Brain microvascular endothelial cell (primary cell): ENCODE data around the gene NTN4.
A peak's percentile ranks its signal among the peaks of the same experiment; 100 is the strongest.

Source experiments
- DNase-seq: peaks from one replicate; pipeline ENCODE4 v3.0.0-alpha.2; 2020
- H3K27ac ChIP-seq: fragments of 250-450 bp; sonication (Bioruptor Pico); 2 replicates; pipeline ENCODE4 v1.5.1; 2020; ENCODE audit warnings: mild to moderate bottlenecking, moderate library complexity
- H3K27me3 ChIP-seq: fragments of 250-450 bp; sonication (Bioruptor Pico); replicated peaks from 2 replicates; pipeline ENCODE4 v1.5.1; 2020; ENCODE audit warnings: mild to moderate bottlenecking
- H3K36me3 ChIP-seq: fragments of 250-450 bp; sonication (Bioruptor Pico); replicated peaks from 2 replicates; pipeline ENCODE4 v1.5.1; 2020; ENCODE audit warnings: mild to moderate bottlenecking
- H3K4me3 ChIP-seq: 2 replicates; pipeline ENCODE4 v1.5.1; 2011; ENCODE audit warnings: low read depth, mild to moderate bottlenecking, control low read depth, low read length, moderate library complexity
- CTCF ChIP-seq: IDR thresholded peaks from 2 replicates; pipeline ENCODE4 v1.5.1; 2011; ENCODE audit warnings: low read depth, mild to moderate bottlenecking, moderate library complexity, low read length, control low read depth, inconsistent platforms; ENCODE audit errors: missing control alignments
- in situ Hi-C: cut with HindIII; loops from 2 replicates; pipeline ENCODE4 v1.10.0; 2017; ENCODE audit warnings: low sequenced_read_pairs, low pct_ligation_motif_present

The NTN4 gene

GRCh38 chr12:95810411-95810810 is 19.8 kb upstream of the NTN4 start:
- Histone ChIP-seq H3K36me3 (no peaks in the 10 kb centered on the region), H3K27ac (no peak overlapping the region), H3K4me3 (no peak overlapping the region), H3K27me3 (no peaks in the 10 kb centered on the region)
- in situ Hi-C loops = loop anchor here (25.0 kb wide), 1 partner anchor 198 kb away; no protein-coding TSS in a partner anchor
- TF ChIP-seq CTCF = no peak
- DNase-seq = no peak

- no peak for TF ChIP-seq CTCF
Observed at GRCh38 chr12:95809000-95809680, 18.6 kb upstream of the NTN4 start.

GRCh38 chr12:95808146-95808545 is 17.6 kb upstream of the NTN4 start:
- H3K36me3 ChIP-seq = no peaks in the 10 kb centered on the region
- in situ Hi-C loops = loop anchor here (25.0 kb wide), 1 partner anchor 196 kb away; no protein-coding TSS in a partner anchor
- no peak overlapping the region for H3K4me3 ChIP-seq
- no peak for DNase-seq
- TF ChIP-seq CTCF = no peak
- peak overlapping the region; percentile 1 for H3K27ac ChIP-seq
- no peaks in the 10 kb centered on the region for H3K27me3 ChIP-seq

More at GRCh38 chr12:95809000-95809680, 18.6 kb upstream of the NTN4 start:
- DNase-seq = no peak
- Histone ChIP-seq H3K27me3 (no peaks in the 10 kb centered on the region), H3K36me3 (no peaks in the 10 kb centered on the region), H3K27ac (no peak overlapping the region), H3K4me3 (no peak overlapping the region)
- in situ Hi-C loops = loop anchor here (25.0 kb wide), 1 partner anchor 197 kb away; no protein-coding TSS in a partner anchor

- Histone ChIP-seq H3K27me3 (no peaks in the 10 kb centered on the region), H3K27ac (peak overlapping the region; percentile 99), H3K4me3 (no peak overlapping the region), H3K36me3 (no peaks in the 10 kb centered on the region)
- DNase-seq = peak; percentile 99
- no peak for TF ChIP-seq CTCF
- in situ Hi-C loops = loop anchor here (25.0 kb wide), 1 partner anchor 194 kb away; no protein-coding TSS in a partner anchor
Observed at GRCh38 chr12:95805864-95806671, 15.5 kb upstream of the NTN4 start.

- in situ Hi-C loops = loop anchor here (25.0 kb wide), 1 partner anchor 192 kb away; no protein-coding TSS in a partner anchor
- DNase-seq = no peak
- Histone ChIP-seq H3K27ac (peak overlapping the region; percentile 99), H3K4me3 (no peak overlapping the region), H3K36me3 (no peaks in the 10 kb centered on the region), H3K27me3 (no peaks in the 10 kb centered on the region)
- TF ChIP-seq CTCF = no peak
Observed at GRCh38 chr12:95804291-95804690, 13.7 kb upstream of the NTN4 start.
